Prostate gland (tissue), 2 donors: ENCODE data around the gene POLR1B.

Experiments used
- CTCF ChIP-seq, 4 experiments: fragments of 200-600 bp in 2 of 4; fragments of 450-650 bp in 2 of 4; sonication (generic) in 2 of 4; IDR thresholded peaks; 1 replicate in 3 of 4; 2 replicates in 1 of 4; pipeline ENCODE4 v1.5.1; 2016 to 2019; ENCODE audit warnings: antibody characterized with exemption in 4 of 4, mild to moderate bottlenecking in 2 of 4, moderate library complexity in 2 of 4
- POLR2A ChIP-seq: fragments of 450-650 bp; IDR thresholded peaks from one replicate; pipeline ENCODE4 v1.6.1; 2016; ENCODE audit warnings: antibody characterized with exemption, mild to moderate bottlenecking
- POLR2AphosphoS5 ChIP-seq: sonication (generic); formaldehyde crosslinking; IDR thresholded peaks from one replicate; pipeline ENCODE4 v1.6.1; 2017; ENCODE audit warnings: antibody characterized with exemption

DNA sequence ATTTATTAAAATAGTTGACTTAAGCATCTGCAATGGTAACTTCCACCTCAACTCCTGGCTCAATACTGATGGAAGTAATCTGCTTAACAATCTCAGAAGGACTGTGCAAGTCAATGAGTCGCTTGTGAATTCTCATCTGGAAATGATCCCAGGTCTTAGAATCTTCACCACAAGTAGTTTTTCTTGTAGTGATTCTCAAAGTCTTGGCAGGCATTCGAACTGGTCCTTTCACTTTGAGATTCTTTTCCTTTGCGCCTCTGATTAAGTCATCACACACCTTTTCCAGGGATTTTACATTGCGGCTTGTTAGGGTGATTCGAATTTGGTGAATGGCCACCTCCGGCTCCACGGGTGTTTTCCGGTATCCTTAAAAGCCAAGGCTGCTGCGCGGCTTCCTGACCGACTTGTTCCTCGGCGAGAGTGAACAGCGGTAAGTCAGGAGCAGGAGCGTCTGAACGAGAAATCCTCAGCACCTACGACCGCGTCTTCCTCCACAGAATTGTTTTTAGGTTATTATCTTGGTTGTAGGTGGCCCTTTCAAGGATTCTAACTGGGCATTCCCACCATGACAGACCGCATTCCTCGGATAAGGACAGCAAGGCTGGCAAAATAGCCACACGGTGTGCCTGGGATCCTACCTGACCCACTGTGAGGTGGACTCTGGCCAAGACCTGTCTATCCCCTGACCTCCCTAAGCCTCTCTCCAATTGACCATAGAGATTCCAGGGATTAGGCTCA lies 79.7 kb downstream of the POLR1B start:
- no peak for TF ChIP-seq CTCF (IDR thresholded peaks at IDR 0.05)
- no peak for TF ChIP-seq POLR2A
- TF ChIP-seq POLR2AphosphoS5 = no peak
